Activated gamma-delta T cell treated with Interleukin-2 at 50 U/mL for 16 hours (primary cell): ENCODE results near the gene FNTB.

ENCODE experiments used
- DNase-seq: peaks from one replicate; pipeline ENCODE4 v3.0.0-alpha.2; 2020

The FNTB gene

DNA sequence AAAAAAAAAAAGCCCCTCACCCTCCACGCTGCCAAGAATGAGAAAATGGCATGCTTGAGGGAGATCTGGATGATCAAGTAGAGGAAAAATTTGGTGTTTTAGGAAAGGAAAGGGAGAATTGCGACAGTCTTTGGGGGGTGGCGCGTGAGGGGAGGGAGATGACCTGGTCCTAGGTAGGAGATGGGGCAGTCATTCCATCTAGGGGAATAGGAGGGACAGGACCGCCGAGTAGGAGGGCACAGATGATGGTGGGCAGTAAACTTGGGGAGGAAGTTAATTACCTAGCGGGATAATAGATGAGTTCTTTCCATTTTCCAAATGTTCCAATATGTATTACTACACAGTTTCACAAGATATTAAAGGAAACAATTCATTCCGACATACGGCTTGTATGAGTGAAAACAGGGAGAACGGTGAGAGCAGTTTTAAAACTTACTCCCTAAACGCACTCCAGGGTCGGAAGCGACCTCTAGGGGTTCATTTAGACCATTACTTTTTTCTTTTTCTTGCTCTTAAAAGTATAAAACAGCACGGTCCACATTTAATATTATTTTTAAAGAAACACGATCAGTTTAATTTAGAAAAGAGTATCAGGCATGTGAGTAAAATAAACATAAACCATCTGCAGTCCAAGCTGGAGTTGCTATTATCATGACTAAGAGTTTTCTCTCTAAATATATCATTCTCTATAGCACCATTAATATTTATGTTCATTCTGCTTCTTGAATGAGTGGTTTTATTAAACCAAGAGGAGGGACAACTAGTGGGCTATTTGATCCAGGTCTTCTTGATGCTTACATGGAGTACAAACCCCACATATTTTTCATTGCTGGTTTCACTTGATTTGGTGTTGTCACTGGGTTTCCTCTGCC lies 3.0 kb upstream of the FNTB start:
- peak; percentile 31 for DNase-seq

GRCh38 chr14:64987438-64987767 lies 708 bp downstream of the FNTB start:
- no peak for DNase-seq

DNA sequence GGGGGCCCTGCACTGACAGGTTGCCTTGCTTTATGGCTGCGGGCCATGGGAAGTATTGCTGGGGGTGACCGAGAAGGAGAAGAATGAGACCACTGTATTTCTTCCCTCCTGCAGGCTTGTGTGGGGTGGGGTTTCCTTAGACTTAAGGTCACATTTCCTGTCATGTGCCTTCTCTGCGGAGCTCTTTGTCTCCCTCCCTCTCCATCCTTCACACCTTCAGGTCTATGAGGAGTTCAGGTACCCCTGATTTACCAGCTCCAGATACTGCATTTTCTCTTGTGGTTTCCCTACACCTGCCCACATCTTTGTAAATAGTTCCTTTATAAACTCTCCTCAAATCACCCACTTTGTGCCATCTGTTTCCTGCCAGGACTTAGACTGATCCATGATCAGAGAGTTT lies 3.6 kb downstream of the FNTB start:
- DNase-seq, result no peak

- no peak for DNase-seq
Observed at GRCh38 chr14:64990939-64991338, 4.2 kb downstream of the FNTB start.

DNA sequence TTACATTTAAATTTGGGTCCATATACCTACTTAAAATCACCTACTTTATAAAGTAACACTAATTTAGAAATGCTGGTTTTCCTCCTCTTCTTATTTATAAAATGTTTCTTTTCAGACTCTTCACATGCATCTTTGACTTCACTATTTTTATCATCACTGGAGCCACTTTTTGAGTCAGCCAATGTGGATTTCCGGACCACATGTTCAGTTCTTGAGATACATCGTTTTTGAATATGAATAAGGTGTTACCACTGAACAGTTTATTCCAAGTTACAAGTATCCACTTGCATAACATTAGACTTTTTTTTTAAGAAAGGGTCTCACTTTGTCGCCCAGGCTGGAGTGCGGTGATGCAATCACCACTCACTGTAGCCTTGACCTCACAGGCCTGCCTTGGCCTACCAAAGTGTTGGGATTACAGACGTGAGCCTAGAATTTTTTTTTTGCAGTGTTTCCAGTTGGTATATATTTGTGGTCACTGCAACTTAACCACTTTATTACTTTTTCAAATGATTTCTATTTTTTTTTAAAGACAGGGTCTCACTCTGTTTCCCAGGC lies 5.7 kb downstream of the FNTB start:
- no peak for DNase-seq

- DNase-seq, result no peak
Observed at GRCh38 chr14:64993266-64993930, 6.7 kb downstream of the FNTB start.

- no peak for DNase-seq
Observed at GRCh38 chr14:64994540-64994939, 7.8 kb downstream of the FNTB start.

DNA sequence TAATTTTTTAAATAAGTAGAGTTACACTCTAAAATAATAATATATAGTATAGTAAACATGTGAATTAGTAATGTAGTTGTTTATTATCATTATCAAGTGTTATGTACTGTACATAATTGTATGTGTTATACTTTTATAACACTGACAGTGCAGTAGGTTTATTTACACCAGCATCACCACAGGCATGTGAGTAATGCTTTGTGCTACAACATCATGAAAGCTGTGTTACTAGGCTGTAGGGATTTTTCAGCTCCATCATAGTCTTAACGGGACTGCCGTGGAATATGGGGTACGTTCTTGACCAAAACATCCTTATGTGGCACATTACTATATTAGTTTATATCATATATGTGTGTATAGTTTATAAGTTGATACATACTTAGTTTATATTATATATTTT lies 8.6 kb downstream of the FNTB start:
- no peak for DNase-seq

- DNase-seq, result no peak
Observed at GRCh38 chr14:64997108-64997794, 10.6 kb downstream of the FNTB start.

DNA sequence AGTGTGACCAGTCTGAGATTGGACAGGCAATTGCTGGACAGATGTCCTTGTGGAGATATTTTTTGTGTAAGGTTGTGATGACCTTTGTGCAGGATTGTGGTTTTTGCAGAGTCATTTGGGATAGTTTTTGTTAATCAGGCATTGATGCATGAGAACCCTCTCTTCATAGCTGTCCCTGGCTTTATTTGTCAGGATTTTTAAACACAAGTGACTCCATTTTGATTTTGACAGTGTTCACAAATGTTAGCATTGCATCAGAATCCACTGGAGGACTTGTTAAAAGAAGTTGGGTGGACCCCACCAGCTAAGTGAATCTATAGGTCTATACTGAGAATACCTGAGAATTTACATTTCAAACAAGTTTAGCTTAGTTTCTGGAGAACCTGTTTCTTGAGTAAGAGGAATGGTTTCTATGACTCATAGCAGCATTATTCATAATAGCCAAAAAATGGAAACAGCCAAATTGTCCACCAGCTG lies 11.8 kb downstream of the FNTB start:
- no peak for DNase-seq

DNA sequence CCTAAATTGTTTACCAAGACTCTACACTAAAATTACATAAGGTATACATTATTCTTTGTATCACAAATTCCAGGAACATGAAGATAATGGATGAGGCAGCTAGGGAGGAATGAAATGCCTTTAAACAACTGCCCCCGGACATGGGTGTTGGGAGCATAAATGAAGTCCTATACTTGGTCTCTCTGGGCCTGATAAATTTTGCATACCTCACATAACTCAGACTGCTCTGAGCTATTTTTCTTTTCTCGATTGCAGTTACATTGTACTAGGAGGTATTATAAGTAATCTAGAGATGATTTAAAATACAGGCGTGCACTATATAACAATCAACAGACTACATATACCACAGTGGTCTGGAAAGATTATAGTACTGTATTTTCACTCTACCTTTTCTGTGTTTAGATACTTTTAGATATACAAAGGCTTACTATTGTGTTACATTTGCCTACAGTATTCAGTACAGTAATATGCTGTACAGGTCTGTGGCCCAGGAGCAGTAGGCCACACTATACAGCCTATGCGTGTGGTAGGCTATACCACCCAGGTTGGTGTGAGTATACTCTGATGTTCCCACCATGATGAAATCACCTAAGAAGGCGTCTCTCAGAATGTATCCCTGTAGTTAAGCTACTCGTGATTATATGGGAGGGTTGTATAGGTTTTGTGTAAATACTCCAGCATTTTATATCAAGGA lies 14.3 kb downstream of the FNTB start:
- DNase-seq, result no peak

GRCh38 chr14:65001723-65002122 lies 15.0 kb downstream of the FNTB start:
- no peak for DNase-seq

GRCh38 chr14:65002586-65003210 lies 16.0 kb downstream of the FNTB start:
- no peak for DNase-seq

GRCh38 chr14:65003394-65003793 lies 16.7 kb downstream of the FNTB start:
- no peak for DNase-seq

GRCh38 chr14:65006261-65006721 lies 19.6 kb downstream of the FNTB start:
- no peak for DNase-seq

- DNase-seq, result no peak
Observed at GRCh38 chr14:65007202-65007601, 20.5 kb downstream of the FNTB start.

DNA sequence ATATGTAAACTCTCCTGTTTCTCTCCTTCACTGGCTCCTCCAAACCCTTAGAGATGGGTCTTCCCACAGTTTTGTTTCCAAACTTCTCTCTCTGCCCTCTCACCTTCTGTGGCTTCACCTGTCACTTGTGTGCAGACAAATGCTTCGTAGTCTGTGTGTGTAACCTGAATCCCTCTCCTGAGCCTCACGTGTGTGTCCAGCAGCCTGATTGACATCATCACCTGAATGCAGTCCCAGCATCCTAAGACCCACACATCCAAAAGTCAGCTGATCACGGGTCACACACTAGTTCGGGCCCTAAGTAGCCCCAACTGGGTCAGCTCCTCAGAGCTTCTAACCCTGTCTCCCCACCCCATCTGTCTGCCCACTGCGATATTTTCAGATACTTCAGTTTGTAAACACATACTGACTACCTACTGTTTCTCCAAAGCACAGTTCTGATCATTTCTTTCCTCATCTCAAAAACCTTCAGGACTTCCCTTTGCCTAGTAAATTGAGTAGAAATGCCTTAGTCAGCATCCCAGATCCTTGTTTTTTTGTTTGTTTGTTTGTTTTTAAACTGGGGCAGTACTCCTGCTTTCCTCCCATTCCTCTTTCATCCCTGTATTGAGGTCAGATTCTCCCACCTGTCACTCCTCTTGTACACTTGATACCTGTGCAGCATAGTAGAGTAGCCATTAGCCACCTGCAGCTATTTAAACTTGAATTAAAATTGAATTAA lies 23.7 kb downstream of the FNTB start:
- no peak for DNase-seq

- no peak for DNase-seq
Observed at GRCh38 chr14:65011538-65011937, 24.8 kb downstream of the FNTB start.

DNA sequence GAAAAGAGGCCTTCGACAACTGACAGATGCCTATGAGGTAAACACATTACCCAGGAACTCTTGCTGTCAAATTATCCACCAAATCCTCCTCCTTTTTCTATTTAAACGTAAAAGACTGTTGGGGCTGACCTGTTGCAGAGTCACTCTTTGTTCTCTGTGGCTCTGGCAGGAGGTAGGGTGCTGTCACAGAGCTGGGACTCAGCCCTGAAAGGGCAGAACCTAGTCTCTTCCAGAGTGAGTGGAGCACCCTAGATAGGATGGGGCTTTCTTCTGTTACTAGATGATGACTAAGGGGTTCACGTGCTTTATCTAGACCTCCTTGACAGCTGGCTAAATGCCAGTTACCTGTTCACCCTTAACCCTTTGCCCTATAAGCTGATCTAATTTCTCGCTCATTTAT lies 25.7 kb downstream of the FNTB start:
- DNase-seq, result no peak

DNA sequence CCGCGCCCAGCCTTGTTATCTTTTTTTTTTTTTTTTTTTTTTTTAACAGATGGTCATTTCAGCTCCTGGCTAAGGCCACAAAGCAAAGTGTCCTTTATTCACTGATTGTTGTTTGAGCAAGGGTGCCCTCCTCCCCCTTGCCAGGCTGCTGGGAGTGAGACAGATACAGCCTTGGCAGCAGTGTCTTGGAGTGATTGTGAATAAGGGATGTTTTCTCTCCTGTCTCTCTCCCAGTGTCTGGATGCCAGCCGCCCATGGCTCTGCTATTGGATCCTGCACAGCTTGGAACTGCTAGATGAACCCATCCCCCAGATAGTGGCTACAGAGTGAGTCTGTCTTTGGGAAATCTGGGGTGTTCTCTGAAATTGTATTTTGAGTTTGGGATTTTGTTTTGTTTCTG lies 28.7 kb downstream of the FNTB start:
- DNase-seq, result no peak

DNA sequence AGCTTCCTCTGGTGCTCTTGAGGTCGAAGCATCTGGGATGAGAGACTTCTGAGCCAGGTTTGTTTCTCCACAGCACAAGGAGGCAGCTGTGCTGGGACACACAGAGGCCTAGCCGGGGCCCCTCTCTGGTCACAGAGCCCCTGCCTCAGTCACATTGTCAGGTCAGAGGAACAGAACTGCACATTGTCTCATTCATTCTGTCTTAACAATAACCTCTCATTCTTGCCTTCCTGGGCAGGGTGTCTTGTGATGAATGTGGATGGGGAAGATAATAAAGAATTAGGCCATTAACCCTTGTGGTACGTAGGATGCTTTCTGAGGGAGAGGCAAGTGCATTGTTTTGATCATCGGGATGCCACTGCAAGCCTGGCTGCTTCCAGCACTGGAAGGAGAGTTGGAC lies 29.8 kb downstream of the FNTB start:
- DNase-seq, result no peak
